MCF 10A (cell line): ENCODE results near the gene HDAC11. TPM values are rescaled to one million over a fixed set of nuclear protein-coding genes. Genes with fewer than 3 reads are reported as not detected.
A peak's percentile ranks its signal among the peaks of the same experiment; 100 is the strongest.

Experiments
- BruUV-seq: library from RNA; stranded (reverse); fragments of 400-500 nt; replicated peaks from 2 replicates; lab custom pipeline; 2021; lab: Mats Ljungman, UMichigan
- CTCF ChIA-PET: fragments of 300-600 bp; sonication (Branson Sonifier 250); formaldehyde crosslinking; extraction: SDS; loops from one replicate; lab custom pipeline; 2021; ENCODE audit warnings: antibody characterized with exemption, inconsistent platforms; lab: Yijun Ruan, JAX
- POLR2A ChIA-PET: fragments of 300-600, 350-650 bp; sonication (Branson Sonifier 250); formaldehyde crosslinking; extraction: SDS; loops from one replicate; lab custom pipeline; 2020; ENCODE audit warnings: antibody characterized with exemption, inconsistent platforms; lab: Yijun Ruan, JAX
- DNase-seq: peaks from one replicate; pipeline ENCODE4 v3.0.0-alpha.2; 2018; ENCODE audit not compliant: unreplicated experiment
- H3K27ac Mint-ChIP-seq: one replicate; pipeline ENCODE4 v1.8.0; 2022; ENCODE audit warnings: mild to moderate bottlenecking, low read depth, mixed read lengths; ENCODE audit not compliant: unreplicated experiment
- H3K27me3 Mint-ChIP-seq: one replicate; pipeline ENCODE4 v1.8.0; 2022; ENCODE audit warnings: mixed read lengths; ENCODE audit not compliant: insufficient read depth, unreplicated experiment
- H3K36me3 Mint-ChIP-seq: one replicate; pipeline ENCODE4 v1.8.0; 2022; ENCODE audit warnings: mild to moderate bottlenecking, moderate library complexity, mixed read lengths; ENCODE audit not compliant: insufficient read depth, unreplicated experiment
- H3K4me1 Mint-ChIP-seq: one replicate; pipeline ENCODE4 v1.8.0; 2022; ENCODE audit warnings: mixed read lengths; ENCODE audit not compliant: insufficient read depth, unreplicated experiment
- H3K4me3 Mint-ChIP-seq: one replicate; pipeline ENCODE4 v1.8.0; 2022; ENCODE audit warnings: mild to moderate bottlenecking, moderate library complexity, mixed read lengths; ENCODE audit not compliant: unreplicated experiment
- H3K9me3 Mint-ChIP-seq: one replicate; pipeline ENCODE4 v1.8.0; 2022; ENCODE audit warnings: mixed read lengths; ENCODE audit not compliant: unreplicated experiment
- intact Hi-C: fragments of 100-400 bp; cut with micrococcal nuclease; formaldehyde crosslinking; loops from 2 replicates; pipeline ENCODE4 v1.14.1; 2022
- total RNA-seq: library from RNA; stranded (reverse); gene quantifications from 2 replicates; pipeline ENCODE4 v1.2.3, GENCODE V29; 2022
- TF ChIP-seq, protein P1 (sequence below): fragments of 200-600 bp; IDR thresholded peaks from one replicate; pipeline ENCODE4 v1.8.0; 2022; ENCODE audit warnings: antibody characterized with exemption, mild to moderate bottlenecking; ENCODE audit not compliant: unreplicated experiment

HDAC11 gene
- total RNA-seq, 1 experiment from 2014 or later, result 8.7 TPM

- TF ChIP-seq, protein P1, sequence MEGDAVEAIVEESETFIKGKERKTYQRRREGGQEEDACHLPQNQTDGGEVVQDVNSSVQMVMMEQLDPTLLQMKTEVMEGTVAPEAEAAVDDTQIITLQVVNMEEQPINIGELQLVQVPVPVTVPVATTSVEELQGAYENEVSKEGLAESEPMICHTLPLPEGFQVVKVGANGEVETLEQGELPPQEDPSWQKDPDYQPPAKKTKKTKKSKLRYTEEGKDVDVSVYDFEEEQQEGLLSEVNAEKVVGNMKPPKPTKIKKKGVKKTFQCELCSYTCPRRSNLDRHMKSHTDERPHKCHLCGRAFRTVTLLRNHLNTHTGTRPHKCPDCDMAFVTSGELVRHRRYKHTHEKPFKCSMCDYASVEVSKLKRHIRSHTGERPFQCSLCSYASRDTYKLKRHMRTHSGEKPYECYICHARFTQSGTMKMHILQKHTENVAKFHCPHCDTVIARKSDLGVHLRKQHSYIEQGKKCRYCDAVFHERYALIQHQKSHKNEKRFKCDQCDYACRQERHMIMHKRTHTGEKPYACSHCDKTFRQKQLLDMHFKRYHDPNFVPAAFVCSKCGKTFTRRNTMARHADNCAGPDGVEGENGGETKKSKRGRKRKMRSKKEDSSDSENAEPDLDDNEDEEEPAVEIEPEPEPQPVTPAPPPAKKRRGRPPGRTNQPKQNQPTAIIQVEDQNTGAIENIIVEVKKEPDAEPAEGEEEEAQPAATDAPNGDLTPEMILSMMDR, result no peak
- no peaks in the 10 kb centered on the region for H3K36me3 Mint-ChIP-seq
- ChIA-PET CTCF (interaction anchor here (1.3 kb wide), 1 partner anchor 8 kb away, joined by 5 read pairs; no protein-coding TSS in a partner anchor), POLR2A (interaction anchor here (0.8 to 2.2 kb wide), 7 partner anchors 8 to 86 kb away, joined by 3 to 12 read pairs (median 5); no protein-coding TSS in a partner anchor)
- intact Hi-C loops, result no loop called here
- no peak overlapping the region for H3K4me3 Mint-ChIP-seq
- peak overlapping the region; percentile 97 for H3K27ac Mint-ChIP-seq
- peaks cover 30% of the 10 kb centered on the region for H3K4me1 Mint-ChIP-seq
- DNase-seq, result peak; percentile 58
- H3K9me3 Mint-ChIP-seq, result peaks cover 7% of the 10 kb centered on the region
- BruUV-seq, result no TSS peak
- H3K27me3 Mint-ChIP-seq, result no peaks in the 10 kb centered on the region
These were observed 45.9 kb downstream of the HDAC11 start for GRCh38 chr3:13525827-13526625.

DNA sequence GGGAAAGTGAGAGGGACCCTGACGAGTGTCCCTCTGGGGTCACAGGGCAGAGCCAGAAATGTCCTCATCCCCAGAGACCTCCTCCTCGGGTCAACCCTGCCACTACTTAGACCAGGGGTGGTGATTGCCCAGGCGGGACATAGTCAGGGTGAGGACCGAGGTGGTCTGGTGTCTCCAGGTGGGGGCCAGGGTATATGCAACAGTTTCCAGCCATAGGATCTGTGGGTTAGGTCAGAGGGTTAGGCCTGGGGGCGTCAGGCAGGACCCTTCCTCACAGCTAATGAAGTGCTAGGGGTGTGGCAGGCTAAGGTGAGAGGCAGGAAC is 46.5 kb downstream of the HDAC11 start:
- BruUV-seq, result no TSS peak
- H3K27me3 Mint-ChIP-seq, result no peaks in the 10 kb centered on the region
- POLR2A ChIA-PET, result interaction anchor here (1.4 to 2.2 kb wide), 3 partner anchors 12 to 53 kb away, joined by 5 to 12 read pairs (median 12); no protein-coding TSS in a partner anchor
- CTCF ChIA-PET, result no interaction called here
- TF ChIP-seq, protein P1, result no peak
- H3K36me3 Mint-ChIP-seq, result no peaks in the 10 kb centered on the region
- intact Hi-C loops, result no loop called here
- H3K4me3 Mint-ChIP-seq, result no peak overlapping the region
- H3K27ac Mint-ChIP-seq, result peak overlapping the region; percentile 97
- peaks cover 30% of the 10 kb centered on the region for H3K4me1 Mint-ChIP-seq
- no peak for DNase-seq
- peaks cover 3% of the 10 kb centered on the region for H3K9me3 Mint-ChIP-seq

- no peaks in the 10 kb centered on the region for H3K27me3 Mint-ChIP-seq
- ChIA-PET POLR2A (no interaction called here), CTCF (no interaction called here)
- TF ChIP-seq, protein P1, result no peak
- no peak overlapping the region for H3K27ac Mint-ChIP-seq
- intact Hi-C loops, result no loop called here
- H3K4me3 Mint-ChIP-seq, result no peak overlapping the region
- H3K36me3 Mint-ChIP-seq, result no peaks in the 10 kb centered on the region
- BruUV-seq, result no TSS peak
- no peaks in the 10 kb centered on the region for H3K9me3 Mint-ChIP-seq
- H3K4me1 Mint-ChIP-seq, result peaks cover 41% of the 10 kb centered on the region
- peak; percentile 39 for DNase-seq
These were observed 48.2 kb downstream of the HDAC11 start for GRCh38 chr3:13528217-13528867.
